HG03175 (cell line): ENCODE measurements around the gene ACTL10.
"Not testable (repeated sequence)": the region's sequence is repeated elsewhere in the genome, so short reads cannot be mapped to it uniquely, and the experiment has no call there.

Experiments
- ATAC-seq: cut with Tn5 transposase; IDR thresholded peaks from one replicate; pipeline ENCODE4 v1.9.1; 2021; ENCODE audit warnings: mild to moderate bottlenecking, moderate library complexity; ENCODE audit not compliant: unreplicated experiment

Gene ACTL10

DNA sequence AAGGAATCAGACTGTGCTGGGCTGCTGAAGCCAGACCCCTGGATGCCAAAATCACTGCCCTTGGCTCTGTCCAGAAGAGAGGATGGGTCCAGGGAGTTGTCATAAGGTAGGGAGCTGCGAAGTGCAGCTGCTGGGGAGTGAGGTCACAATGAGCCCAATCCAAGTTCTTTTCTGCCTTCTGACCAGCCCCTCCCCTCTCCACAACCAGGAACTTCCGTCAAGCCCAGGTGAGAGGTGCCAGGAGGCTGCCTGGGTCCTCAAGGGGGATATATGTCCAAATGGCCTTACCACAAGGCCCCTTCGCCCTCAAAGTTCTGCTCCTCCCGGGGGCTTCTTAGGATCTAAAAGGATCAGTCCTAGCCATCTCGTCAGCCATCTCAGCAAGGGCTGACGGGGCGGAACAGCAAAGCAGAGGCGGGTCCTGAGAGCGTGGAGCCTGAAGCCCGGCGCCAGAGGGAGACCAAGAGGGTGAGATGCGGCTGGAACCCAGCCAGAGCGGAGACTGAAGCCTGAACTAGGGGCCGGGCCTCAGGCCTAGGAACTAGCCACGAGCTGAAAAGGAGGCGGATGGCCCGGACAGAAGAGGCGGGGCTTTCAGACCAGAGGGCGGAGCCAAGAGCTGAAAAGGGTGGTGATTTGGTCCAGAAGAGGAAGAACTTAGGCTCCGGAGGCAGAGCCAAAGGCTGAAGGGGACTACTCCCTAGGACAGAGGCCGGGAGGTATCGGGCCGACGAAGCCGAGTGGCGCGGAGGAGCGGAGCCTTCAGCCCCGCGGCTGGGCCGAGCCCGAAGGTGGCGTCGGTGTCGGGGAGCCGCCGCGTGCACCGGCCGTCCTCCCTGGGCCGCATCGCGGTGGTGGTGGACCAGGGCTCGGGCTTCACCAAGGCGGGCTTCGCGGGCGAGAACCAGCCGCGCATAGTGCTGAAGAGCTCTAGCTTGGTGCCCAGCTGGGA is at the start of gene ACTL10:
ACTL10 (plus strand) TSS at position 651 of the 952 bp plus-strand sequence. CDS start 555 bp downstream, outside the sequence.
- peak; percentile 79 for ATAC-seq

DNA sequence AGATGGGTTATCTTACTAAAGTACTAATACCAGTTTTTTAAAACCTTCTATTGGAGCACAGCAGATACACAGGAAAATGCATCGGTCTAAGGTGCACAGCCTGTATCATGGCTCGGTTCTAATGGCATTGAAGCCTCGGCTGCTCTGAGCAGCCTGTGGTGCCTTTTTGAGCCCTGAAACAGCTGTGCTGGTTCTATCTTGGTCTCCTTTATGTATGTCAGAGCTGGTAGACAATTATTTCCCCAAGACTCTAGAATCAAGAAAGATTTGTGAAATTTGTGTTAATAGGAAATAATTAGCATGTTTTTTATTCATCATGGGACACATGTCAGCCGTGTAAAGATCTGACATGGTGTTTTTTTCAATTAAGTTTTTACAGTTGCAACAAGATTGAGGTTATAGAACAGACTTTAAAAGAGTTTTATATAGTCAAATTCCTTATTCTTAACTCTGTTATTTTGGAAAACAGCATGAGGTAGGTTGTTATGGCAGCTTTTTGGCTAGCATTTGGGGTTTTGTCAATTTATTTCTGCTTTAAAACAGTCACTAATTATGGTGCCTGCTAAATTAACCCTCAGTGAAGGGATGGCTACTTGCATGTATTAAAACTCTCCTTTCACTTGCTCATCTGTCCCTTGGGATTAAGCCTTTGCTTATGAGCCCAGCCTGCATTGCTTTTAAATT is 44.9 kb upstream of the ACTL10 start:
- ATAC-seq = no peak

- ATAC-seq = no peak
These were observed 43.9 kb upstream of the ACTL10 start for GRCh38 chr20:33622705-33623365.

DNA sequence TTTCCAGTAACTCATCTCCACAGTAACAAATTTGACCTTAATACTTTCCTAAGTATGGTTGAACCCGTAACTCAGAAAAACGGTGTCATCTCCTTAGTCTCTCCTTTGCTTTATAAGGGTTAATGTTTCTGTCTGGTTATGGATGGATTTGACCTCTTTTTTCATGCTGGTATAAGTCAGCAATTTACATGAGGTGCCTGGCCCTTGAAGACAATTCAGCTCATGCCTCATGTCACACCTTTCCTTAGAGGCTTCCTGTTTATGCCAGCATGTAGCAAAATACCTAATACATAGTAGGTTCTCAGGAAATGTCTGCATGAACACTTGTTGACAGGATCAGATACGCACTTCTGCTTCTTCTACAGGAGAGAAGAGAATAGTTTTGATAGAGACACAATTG is 42.3 kb upstream of the ACTL10 start:
- no peak for ATAC-seq

- ATAC-seq = no peak
These were observed 40.6 kb upstream of the ACTL10 start for GRCh38 chr20:33626190-33626589.

GRCh38 chr20:33627577-33628216 is 39.0 kb upstream of the ACTL10 start:
- ATAC-seq = no peak

- ATAC-seq = no peak
These were observed 37.2 kb upstream of the ACTL10 start for GRCh38 chr20:33629533-33629932.

DNA sequence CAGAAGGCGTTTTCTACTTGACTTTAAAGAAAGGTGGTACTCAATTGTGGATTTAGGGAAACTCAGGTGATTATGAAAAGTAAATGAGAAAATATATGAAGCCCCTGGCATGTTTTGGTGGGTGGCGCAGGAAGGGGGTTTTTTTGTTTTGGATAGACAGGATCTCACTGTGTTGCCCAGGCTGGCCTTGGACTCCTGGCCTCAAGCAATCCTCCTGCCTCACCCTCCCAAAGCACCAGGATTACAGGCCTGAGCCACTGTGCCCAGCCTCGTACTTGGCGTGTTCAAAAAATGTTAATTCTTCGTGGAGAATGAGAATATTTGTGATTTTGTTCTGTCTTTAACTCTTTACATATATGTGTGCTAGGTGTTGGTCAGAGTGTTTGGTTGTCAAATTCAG is 36.8 kb upstream of the ACTL10 start:
- ATAC-seq = no peak

DNA sequence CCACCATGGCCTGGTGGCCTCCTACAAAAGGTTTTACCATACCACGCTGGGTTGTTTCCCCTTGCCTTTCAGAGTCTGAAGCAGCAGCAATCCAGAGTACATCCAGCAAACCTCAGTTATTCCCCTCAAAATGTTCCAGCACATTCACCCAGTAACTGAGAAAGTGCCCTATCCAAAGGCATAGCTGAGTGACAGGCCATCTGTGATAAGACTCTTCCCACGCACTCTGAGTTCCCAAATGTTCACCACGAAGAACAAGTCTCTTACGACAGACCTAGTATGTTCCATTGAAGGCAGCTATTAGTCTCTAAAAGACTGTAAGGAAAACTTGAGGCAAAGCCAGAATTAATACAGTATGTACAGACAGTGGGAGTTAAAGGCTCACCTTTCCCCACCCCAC is 36.2 kb upstream of the ACTL10 start:
- no peak for ATAC-seq

DNA sequence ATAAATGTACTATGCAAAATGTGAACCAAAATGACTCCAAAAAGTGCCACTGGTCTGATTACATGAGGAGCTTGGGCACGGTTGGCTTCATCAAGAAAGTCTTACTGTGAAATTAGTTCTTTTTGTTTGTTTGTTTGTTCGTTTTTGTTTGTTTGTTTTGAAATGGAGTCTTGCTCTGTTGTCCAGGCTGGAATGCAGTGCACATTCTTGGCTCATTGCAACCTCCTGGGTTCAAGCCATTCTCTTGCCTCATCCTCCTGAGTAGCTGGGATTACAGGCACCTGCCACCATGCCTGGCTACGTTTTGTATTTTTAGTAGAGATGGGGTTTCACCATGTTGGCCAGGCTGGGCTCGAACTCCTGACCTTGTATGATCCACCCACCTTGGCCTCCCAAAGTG is 34.8 kb upstream of the ACTL10 start:
- ATAC-seq = not testable (repeated sequence)

GRCh38 chr20:33635341-33635740 is 31.4 kb upstream of the ACTL10 start:
- ATAC-seq = no peak

DNA sequence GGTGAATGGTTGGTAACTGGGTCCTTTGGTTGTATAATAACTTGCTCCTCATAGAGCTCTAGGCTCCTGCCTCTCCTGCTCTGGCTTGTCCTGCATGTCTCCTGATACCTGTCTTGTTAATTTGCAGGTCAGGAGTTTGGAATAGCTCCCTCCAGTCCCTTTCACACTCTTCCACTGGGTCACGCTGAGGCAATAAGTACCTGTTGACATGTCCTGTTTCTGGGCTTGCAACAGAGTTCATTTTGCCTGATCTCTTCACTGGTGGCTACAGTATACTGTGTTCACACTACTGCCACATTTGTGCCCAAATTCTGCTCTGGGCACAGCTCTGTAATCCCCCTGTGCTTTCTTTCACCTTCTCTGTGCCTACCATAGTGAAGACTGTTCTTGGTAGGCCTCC is 30.0 kb upstream of the ACTL10 start:
- no peak for ATAC-seq

- ATAC-seq = no peak
These were observed 26.5 kb upstream of the ACTL10 start for GRCh38 chr20:33640287-33640686.

DNA sequence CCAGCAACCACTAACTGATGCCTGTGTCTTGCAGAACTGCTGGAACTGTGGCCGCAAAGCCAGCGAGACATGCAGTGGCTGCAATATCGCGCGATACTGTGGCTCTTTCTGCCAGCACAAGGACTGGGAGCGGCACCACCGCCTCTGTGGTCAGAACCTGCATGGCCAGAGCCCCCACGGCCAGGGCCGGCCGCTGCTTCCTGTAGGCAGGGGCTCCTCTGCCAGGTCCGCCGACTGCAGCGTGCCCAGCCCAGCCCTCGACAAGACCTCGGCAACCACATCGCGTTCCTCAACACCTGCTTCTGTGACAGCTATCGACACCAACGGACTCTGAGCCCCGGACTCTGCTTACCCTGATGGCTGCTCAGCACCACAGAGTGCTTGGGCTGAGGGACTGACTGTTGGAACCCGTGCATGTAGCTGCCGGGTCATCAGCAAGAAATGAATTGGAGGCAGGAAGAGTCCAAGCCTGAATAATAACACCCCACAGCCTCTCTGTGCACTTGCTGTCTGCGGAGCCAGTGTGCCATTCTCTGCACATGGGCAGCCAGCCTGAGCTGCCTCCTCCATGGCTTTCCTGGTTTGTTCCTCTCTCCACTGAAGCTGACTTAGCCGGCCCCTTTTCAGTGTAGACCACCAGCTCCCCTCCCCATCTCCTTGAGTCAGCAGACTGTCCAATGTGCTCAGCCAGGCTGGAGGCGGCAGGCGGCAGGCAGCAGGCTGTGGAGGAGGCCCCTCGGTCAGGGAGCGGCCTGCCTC is 22.3 kb upstream of the ACTL10 start:
- no peak for ATAC-seq

DNA sequence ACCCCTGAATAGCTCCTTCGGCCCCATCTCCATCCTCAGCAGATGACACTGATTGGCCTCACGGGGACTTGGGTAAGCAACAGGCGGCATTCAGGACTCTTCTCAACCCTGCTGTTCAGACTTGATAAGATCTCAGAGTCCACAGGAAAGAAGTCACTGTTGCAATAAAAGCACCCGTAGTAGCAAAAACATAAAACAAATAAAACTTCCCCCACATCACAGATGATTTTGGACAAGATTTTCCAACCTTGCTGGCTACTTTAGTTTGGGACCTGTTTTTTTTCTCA is 21.7 kb upstream of the ACTL10 start:
- no peak for ATAC-seq

DNA sequence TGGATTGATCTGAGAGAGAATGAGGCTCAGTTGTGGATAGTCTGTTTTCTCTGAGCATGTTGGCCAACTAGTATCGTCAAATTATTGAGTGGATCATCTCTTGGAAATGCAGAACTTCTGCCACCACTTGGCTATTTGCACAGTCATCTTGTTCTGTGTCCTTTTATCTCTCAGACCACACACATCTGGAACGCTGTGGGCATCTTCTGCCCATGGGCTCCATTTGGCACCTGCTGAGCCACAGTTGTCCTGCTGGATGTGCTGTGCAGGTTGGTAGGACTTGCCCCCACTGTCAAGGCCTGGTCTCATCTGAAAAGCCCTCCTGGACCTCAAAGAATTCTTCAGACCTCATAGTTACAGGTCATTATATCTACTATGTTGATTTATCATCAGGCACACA is 21.3 kb upstream of the ACTL10 start:
- ATAC-seq = no peak

- ATAC-seq = no peak
These were observed 20.6 kb upstream of the ACTL10 start for GRCh38 chr20:33646191-33646590.

DNA sequence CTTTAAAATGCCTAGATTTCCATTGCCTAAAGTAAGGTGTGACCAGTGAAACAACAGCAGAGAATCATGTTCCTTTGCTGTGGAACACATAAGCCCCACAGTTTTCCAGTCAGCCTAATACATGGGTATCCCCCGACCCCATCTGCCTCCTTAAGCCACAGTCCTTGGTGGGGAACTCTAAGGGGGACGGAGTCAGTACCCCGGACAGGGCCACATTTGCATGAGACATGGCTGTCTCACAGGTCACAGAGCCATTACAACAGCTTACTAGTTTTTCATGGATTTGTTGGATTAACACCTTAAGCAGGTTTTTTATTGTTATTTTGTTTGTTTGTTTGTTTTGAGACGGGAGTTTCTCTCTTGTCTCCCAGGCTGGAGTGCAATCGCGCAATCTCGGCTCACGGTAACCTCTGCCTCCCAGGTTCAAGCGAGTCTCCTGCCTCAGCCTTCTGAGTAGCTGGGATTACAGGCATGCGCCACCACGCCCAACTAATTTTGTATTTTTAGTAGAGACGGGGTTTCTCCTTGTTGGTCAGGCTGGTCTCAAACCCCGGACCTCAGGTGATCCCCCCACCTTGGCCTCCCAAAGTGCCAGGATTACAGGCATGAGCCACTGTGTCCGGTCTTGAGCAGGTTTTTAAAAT is 19.7 kb upstream of the ACTL10 start:
- ATAC-seq = not testable (repeated sequence)

GRCh38 chr20:33647603-33648395 is 18.9 kb upstream of the ACTL10 start:
- ATAC-seq = peak; percentile 66
